Thyroid gland (tissue), 4 donors: ENCODE results near the gene CSRNP3.

Source experiments
- POLR2A ChIP-seq, 2 donors: fragments of 450-650 bp; IDR thresholded peaks; one replicate each; pipeline ENCODE4 v1.6.1; 2017; ENCODE audit warnings: antibody characterized with exemption in 2 of 2, mild to moderate bottlenecking in 2 of 2, moderate library complexity in 1 of 2
- TF ChIP-seq, protein P1 (sequence below), 6 experiments: fragments of 200-600 bp in 3 of 6; fragments of 450-650 bp in 3 of 6; sonication (generic) in 3 of 6; IDR thresholded peaks; one replicate each; pipeline ENCODE4 v1.5.1; 2016 to 2019; ENCODE audit warnings: antibody characterized with exemption in 6 of 6, mild to moderate bottlenecking in 2 of 6, inconsistent platforms in 1 of 6, moderate library complexity in 1 of 6

DNA sequence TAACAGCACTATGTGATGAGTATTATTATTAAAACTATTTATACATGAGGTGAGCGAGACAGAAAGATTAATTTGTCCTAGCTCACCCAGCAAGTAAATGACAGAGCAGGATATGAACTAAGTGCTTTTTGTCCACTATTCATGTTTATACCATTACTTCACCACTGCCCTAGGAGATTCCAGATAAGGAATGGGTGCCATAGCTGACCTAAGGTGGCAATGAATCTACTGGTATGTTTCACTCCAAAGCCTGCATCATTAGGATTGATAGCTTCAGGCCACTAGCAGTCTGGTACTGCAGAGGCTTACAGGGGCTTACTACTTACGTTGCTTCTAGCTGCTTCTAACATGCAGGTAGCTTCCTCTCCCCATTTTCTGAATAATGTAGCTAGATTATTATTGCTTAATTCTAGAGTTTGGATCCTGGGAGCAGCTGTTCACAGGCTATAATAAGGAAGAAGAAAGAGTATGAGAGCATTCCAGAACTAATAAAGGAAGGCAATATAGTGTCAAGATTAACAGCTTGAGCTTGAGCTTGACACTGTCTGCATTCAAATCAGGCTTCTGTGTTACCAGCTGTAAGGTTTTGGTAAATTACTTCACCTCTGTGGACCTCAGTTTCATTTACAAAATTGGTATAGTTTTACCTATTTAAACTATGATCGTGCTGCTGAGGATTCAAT is 170.9 kb downstream of the CSRNP3 start:
- TF ChIP-seq, protein P1, sequence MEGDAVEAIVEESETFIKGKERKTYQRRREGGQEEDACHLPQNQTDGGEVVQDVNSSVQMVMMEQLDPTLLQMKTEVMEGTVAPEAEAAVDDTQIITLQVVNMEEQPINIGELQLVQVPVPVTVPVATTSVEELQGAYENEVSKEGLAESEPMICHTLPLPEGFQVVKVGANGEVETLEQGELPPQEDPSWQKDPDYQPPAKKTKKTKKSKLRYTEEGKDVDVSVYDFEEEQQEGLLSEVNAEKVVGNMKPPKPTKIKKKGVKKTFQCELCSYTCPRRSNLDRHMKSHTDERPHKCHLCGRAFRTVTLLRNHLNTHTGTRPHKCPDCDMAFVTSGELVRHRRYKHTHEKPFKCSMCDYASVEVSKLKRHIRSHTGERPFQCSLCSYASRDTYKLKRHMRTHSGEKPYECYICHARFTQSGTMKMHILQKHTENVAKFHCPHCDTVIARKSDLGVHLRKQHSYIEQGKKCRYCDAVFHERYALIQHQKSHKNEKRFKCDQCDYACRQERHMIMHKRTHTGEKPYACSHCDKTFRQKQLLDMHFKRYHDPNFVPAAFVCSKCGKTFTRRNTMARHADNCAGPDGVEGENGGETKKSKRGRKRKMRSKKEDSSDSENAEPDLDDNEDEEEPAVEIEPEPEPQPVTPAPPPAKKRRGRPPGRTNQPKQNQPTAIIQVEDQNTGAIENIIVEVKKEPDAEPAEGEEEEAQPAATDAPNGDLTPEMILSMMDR (IDR thresholded peaks at IDR 0.05) = no peak
- no peak for TF ChIP-seq POLR2A (IDR thresholded peaks at IDR 0.05)
